GM23338 (cell line): ENCODE data around the gene RMND5B. TPM values are rescaled to one million over a fixed set of nuclear protein-coding genes. Genes with fewer than 3 reads are reported as not detected.

Source experiments
- ATAC-seq: fragments of 200-7000 bp; cut with Tn5 transposase; 3 replicates; pipeline ENCODE4 v1.9.1; 2020
- DNase-seq: peaks from one replicate; pipeline ENCODE4 v3.0.0-alpha.2; 2015; ENCODE audit warnings: low spot score
- H2AFZ ChIP-seq: fragments of 200-600 bp; sonication (generic); 2 replicates; pipeline ENCODE4 v1.8.0; 2016; ENCODE audit warnings: antibody characterized with exemption, mild to moderate bottlenecking, moderate library complexity
- H3F3A ChIP-seq: fragments of 200-600 bp; sonication (generic); replicated peaks from 2 replicates; pipeline ENCODE4 v1.8.0; 2017; ENCODE audit warnings: antibody characterized with exemption, mixed run types, low read depth
- H3K27ac ChIP-seq: fragments of 200-600 bp; sonication (generic); 2 replicates; pipeline ENCODE4 v1.6.1; 2016; ENCODE audit warnings: low read depth
- H3K27me3 ChIP-seq: fragments of 200-600 bp; sonication (generic); 2 replicates; pipeline ENCODE4 v1.8.0; 2016; ENCODE audit warnings: mild to moderate bottlenecking, mixed run types, moderate library complexity; ENCODE audit not compliant: insufficient read depth
- H3K36me3 ChIP-seq: fragments of 200-600 bp; sonication (generic); 2 replicates; pipeline ENCODE4 v1.8.0; 2016; ENCODE audit warnings: mild to moderate bottlenecking; ENCODE audit not compliant: insufficient read depth
- H3K4me1 ChIP-seq: fragments of 200-600 bp; sonication (generic); 2 replicates; pipeline ENCODE4 v1.8.0; 2016; ENCODE audit warnings: mild to moderate bottlenecking, moderate library complexity; ENCODE audit not compliant: insufficient read depth
- H3K4me2 ChIP-seq: fragments of 200-600 bp; sonication (generic); 2 replicates; pipeline ENCODE4 v1.7.1; 2017; ENCODE audit warnings: mixed run types
- H3K4me3 ChIP-seq: fragments of 200-600 bp; sonication (generic); 2 replicates; pipeline ENCODE4 v1.6.1; 2016; ENCODE audit warnings: mixed run types
- H3K79me2 ChIP-seq: fragments of 200-600 bp; sonication (generic); replicated peaks from 2 replicates; pipeline ENCODE4 v1.8.0; 2017; ENCODE audit warnings: mild to moderate bottlenecking; ENCODE audit not compliant: insufficient read depth
- H3K9me2 ChIP-seq: fragments of 200-600 bp; sonication (generic); 2 replicates; pipeline ENCODE4 v1.8.0; 2017; ENCODE audit not compliant: insufficient read depth
- H4K20me1 ChIP-seq: fragments of 200-600 bp; sonication (generic); replicated peaks from 2 replicates; pipeline ENCODE4 v1.8.0; 2017; ENCODE audit warnings: mild to moderate bottlenecking; ENCODE audit not compliant: insufficient read depth
- H3K27ac Mint-ChIP-seq: 2 replicates; pipeline ENCODE4 v1.8.0; 2020; ENCODE audit warnings: inconsistent platforms, mild to moderate bottlenecking, moderate library complexity, mixed read lengths
- H3K27me3 Mint-ChIP-seq: 3 replicates; pipeline ENCODE4 v1.8.0; 2022; ENCODE audit warnings: low read depth, mild to moderate bottlenecking, moderate library complexity, mixed read lengths, inconsistent platforms; ENCODE audit not compliant: insufficient read depth, poor library complexity
- H3K36me3 Mint-ChIP-seq: 3 replicates; pipeline ENCODE4 v1.8.0; 2021; ENCODE audit warnings: low read depth, mild to moderate bottlenecking, inconsistent platforms, moderate library complexity, mixed read lengths
- H3K4me1 Mint-ChIP-seq: 3 replicates; pipeline ENCODE4 v1.8.0; 2020; ENCODE audit warnings: mild to moderate bottlenecking, inconsistent platforms, mixed read lengths
- H3K4me3 Mint-ChIP-seq: 3 replicates; pipeline ENCODE4 v1.8.0; 2021; ENCODE audit warnings: moderate library complexity, mild to moderate bottlenecking, inconsistent platforms, mixed read lengths
- H3K9me3 Mint-ChIP-seq: 3 replicates; pipeline ENCODE4 v1.8.0; 2020; ENCODE audit warnings: moderate library complexity, mild to moderate bottlenecking, inconsistent platforms, mixed read lengths
- ETS1 ChIP-seq: IDR thresholded peaks from 2 replicates; pipeline ENCODE4 v1.6.1; 2016; ENCODE audit warnings: antibody characterized with exemption
- NANOG ChIP-seq: IDR thresholded peaks from 2 replicates; pipeline ENCODE4 v1.6.1; 2016; ENCODE audit warnings: antibody characterized with exemption, borderline replicate concordance
- ZNF331 ChIP-seq: fragments of 250-450 bp; sonication (Bioruptor Pico); IDR thresholded peaks from 2 replicates; pipeline ENCODE4 v1.5.0; 2020; ENCODE audit warnings: low read depth, mild to moderate bottlenecking, moderate library complexity
- ZNF462 ChIP-seq: fragments of 250-450 bp; sonication (Bioruptor Pico); IDR thresholded peaks from 2 replicates; pipeline ENCODE4 v1.5.0; 2020; ENCODE audit warnings: mild to moderate bottlenecking, moderate library complexity
- polyA plus RNA-seq: library from polyadenylated mRNA; unstranded; fragments of >200 nt; fragmentation: Nextera tagmentation; extraction: Ambion mirVana; gene quantifications from 2 replicates; pipeline ENCODE4 v1.2.1, GENCODE V29; 2016
- total RNA-seq: library from RNA; depleted of rRNA; stranded (reverse); fragments of >200 nt; shearing (Covaris generic); gene quantifications from 2 replicates; pipeline ENCODE4 v1.2.3, GENCODE V29; 2014

Gene RMND5B
- total and polyA plus RNA-seq, 2 experiments from 2014 or later, result 47.5 to 101 TPM

- Mint-ChIP-seq H3K9me3 (no peaks in the 10 kb centered on the region), H3K27me3 (peaks cover 17% of the 10 kb centered on the region), H3K36me3 (peaks cover 50% of the 10 kb centered on the region), H3K4me3 (no peak overlapping the region), H3K27ac (peak overlapping the region; percentile 84; the same call in 1 of the 2 replicates), H3K4me1 (peaks cover 63% of the 10 kb centered on the region)
- Histone ChIP-seq H3K27me3 (no peaks in the 10 kb centered on the region), H3K4me1 (peaks cover 53% of the 10 kb centered on the region), H4K20me1 (no peaks in the 10 kb centered on the region; the same call in 1 of the 2 replicates), H3K4me3 (no peak overlapping the region), H3K79me2 (peaks cover 42% of the 10 kb centered on the region), H3K36me3 (peaks cover 8% of the 10 kb centered on the region), H3F3A (peaks cover 25% of the 10 kb centered on the region), H3K4me2 (no peak overlapping the region), H3K27ac (peak overlapping the region; percentile 96; the same call in 1 of the 2 replicates), H2AFZ (no peak overlapping the region), H3K9me2 (no peaks in the 10 kb centered on the region)
- TF ChIP-seq ZNF331 (CRISPR knock-in tag) (no peak), ETS1 (no peak), ZNF462 (CRISPR knock-in tag) (no peak), NANOG (no peak)
- no peak for DNase-seq
- no peak for ATAC-seq
Measured at GRCh38 chr5:178121391-178122276, 9.2 kb upstream of the RMND5B start.
